K562 (cell line): Measurements from ENCODE around the gene NME2. TPM values are rescaled to one million over a fixed set of nuclear protein-coding genes. Genes with fewer than 3 reads are reported as not detected.
A peak's percentile ranks its signal among the peaks of the same experiment; 100 is the strongest.

Experiments used
- ARID2 ChIP-seq: fragments of 450-650 bp; IDR thresholded peaks from 2 replicates; pipeline ENCODE4 v1.6.1; 2017; ENCODE audit warnings: antibody characterized with exemption, mild to moderate bottlenecking
- EHMT2 ChIP-seq: fragments of 450-650 bp; IDR thresholded peaks from 2 replicates; pipeline ENCODE4 v1.6.1; 2018; ENCODE audit warnings: antibody characterized with exemption
- EP400 ChIP-seq: fragments of 450-650 bp; IDR thresholded peaks from 2 replicates; pipeline ENCODE4 v1.6.1; 2017; ENCODE audit warnings: antibody characterized with exemption, mild to moderate bottlenecking, moderate library complexity
- FIP1L1 ChIP-seq: fragments of 200-400 bp; formaldehyde crosslinking; IDR thresholded peaks from 2 replicates; pipeline ENCODE4 v1.6.1; 2018; ENCODE audit warnings: mild to moderate bottlenecking, low read depth, low read length; ENCODE audit not compliant: poor library complexity, severe bottlenecking
- FOXK2 ChIP-seq, 2 experiments: fragments of 450-650 bp; IDR thresholded peaks in 1 of 2; conservative IDR thresholded peaks in 1 of 2; 2 replicates each; pipeline ENCODE4 v1.6.1; 2016; ENCODE audit warnings: low read depth in 2 of 2, mild to moderate bottlenecking in 1 of 2
- GABPB2 ChIP-seq: fragments of 250-450 bp; sonication (Bioruptor Pico); conservative IDR thresholded peaks from 2 replicates; pipeline ENCODE4 v1.5.1; 2021; ENCODE audit warnings: mild to moderate bottlenecking
- HDAC2 ChIP-seq: fragments of 450-650 bp; IDR thresholded peaks from 2 replicates; pipeline ENCODE4 v1.6.1; 2016; ENCODE audit warnings: mild to moderate bottlenecking
- HDGF ChIP-seq: fragments of 450-650 bp; IDR thresholded peaks from 2 replicates; pipeline ENCODE4 v1.6.1; 2016
- HLTF ChIP-seq: fragments of 450-650 bp; IDR thresholded peaks from 2 replicates; pipeline ENCODE4 v1.6.1; 2016
- HOXB6 ChIP-seq: fragments of 250-450 bp; sonication (Bioruptor Pico); IDR thresholded peaks from 2 replicates; pipeline ENCODE4 v1.5.1; 2022; ENCODE audit warnings: mild to moderate bottlenecking, borderline replicate concordance
- MTA2 ChIP-seq: fragments of 450-650 bp; IDR thresholded peaks from 2 replicates; pipeline ENCODE4 v1.6.1; 2016; ENCODE audit warnings: low read depth
- NBN ChIP-seq: fragments of 450-650 bp; IDR thresholded peaks from 2 replicates; pipeline ENCODE4 v1.6.1; 2016; ENCODE audit warnings: low read depth, mild to moderate bottlenecking
- NR2C2 ChIP-seq, 2 experiments: fragments of 200-800 bp in 1 of 2; sonication (Bioruptor generic) in 1 of 2; sonication (generic) in 1 of 2; formaldehyde crosslinking in 1 of 2; IDR thresholded peaks; 2 replicates each; pipeline versions ENCODE4 v1.6.1 to v1.8.0; 2016 to 2022; ENCODE audit warnings: mild to moderate bottlenecking in 1 of 2, missing compliant biosample characterization in 1 of 2, missing genetic modification characterization in 1 of 2, missing genetic modification reagents in 1 of 2
- NRF1 ChIP-seq, 2 experiments: fragments of 450-650 bp; IDR thresholded peaks in 1 of 2; conservative IDR thresholded peaks in 1 of 2; 2 replicates each; pipeline ENCODE4 v1.6.1; 2014; ENCODE audit warnings: mild to moderate bottlenecking in 2 of 2
- SMARCE1 ChIP-seq: fragments of 450-650 bp; IDR thresholded peaks from 2 replicates; pipeline ENCODE4 v1.7.1; 2016; ENCODE audit warnings: mild to moderate bottlenecking
- SOX6 ChIP-seq: fragments of 450-650 bp; IDR thresholded peaks from 2 replicates; pipeline ENCODE4 v1.6.1; 2014; ENCODE audit warnings: mild to moderate bottlenecking
- U2AF2 ChIP-seq: fragments of 200-400 bp; formaldehyde crosslinking; optimal IDR thresholded peaks from 2 replicates; pipeline ENCODE3; 2017; ENCODE audit warnings: low read depth, mild to moderate bottlenecking, low read length
- ZC3H4 ChIP-seq: sonication (generic); formaldehyde crosslinking; IDR thresholded peaks from 2 replicates; pipeline ENCODE4 v1.9.0; 2021; ENCODE audit warnings: missing genetic modification reagents, borderline replicate concordance
- ZNF766 ChIP-seq: fragments of 200-800 bp; sonication (Bioruptor generic); conservative IDR thresholded peaks from 2 replicates; pipeline ENCODE4 v1.6.1; 2016; ENCODE audit warnings: missing genetic modification characterization, missing compliant biosample characterization
- ZNF77 ChIP-seq: fragments of 250-450 bp; sonication (Bioruptor Pico); IDR thresholded peaks from 2 replicates; pipeline ENCODE4 v1.5.0; 2020
- polyA plus RNA-seq, 8 experiments: library from polyadenylated mRNA; depleted of rRNA in 4 of 8; stranded (reverse) in 5 of 8; unstranded in 3 of 8; fragments of >200 nt; fragmentation: Nextera tagmentation in 2 of 8; fragmentation: Illumina TruSeq in 1 of 8; extraction: Ambion mirVana in 2 of 8; extraction: Trizol in 1 of 8; gene quantifications; 2 replicates each; pipeline versions ENCODE4 v1.2.1 to v1.2.3, GENCODE V29; 2011 to 2014; ENCODE audit warnings: inconsistent platforms in 1 of 8, missing spikeins in 1 of 8
- total RNA-seq, 7 experiments: library from RNA; depleted of rRNA in 6 of 7; stranded (reverse); fragments of >200 nt in 6 of 7; fragmentation: Illumina TruSeq in 2 of 7; extraction: Trizol in 2 of 7; gene quantifications; 2 replicates each; pipeline versions ENCODE4 v1.2.1 to v1.2.3, GENCODE V29; 2011 to 2021; ENCODE audit warnings: low replicate concordance in 1 of 7
- TF ChIP-seq, protein P1 (sequence below): fragments of 450-650 bp; IDR thresholded peaks from 2 replicates; pipeline ENCODE4 v1.7.0; 2016; ENCODE audit warnings: borderline replicate concordance
- TF ChIP-seq, protein P2 (sequence below): fragments of 450-650 bp; formaldehyde crosslinking; IDR thresholded peaks from 2 replicates; pipeline ENCODE4 v1.4.0; 2022; ENCODE audit warnings: missing genetic modification characterization
- TF ChIP-seq, protein P3 (sequence below): sonication (generic); formaldehyde crosslinking; IDR thresholded peaks from 2 replicates; pipeline ENCODE4 v1.8.1; 2023; ENCODE audit warnings: mild to moderate bottlenecking, missing genetic modification reagents
- TF ChIP-seq, protein P4 (sequence below), 2 experiments: fragments of 450-650 bp; IDR thresholded peaks; 2 replicates each; pipeline ENCODE4 v1.6.1; 2016

Gene NME2
- total and polyA plus RNA-seq, 9 of the 15 experiments (the other 6 are each of a cell fraction or from before 2014, with no cell fraction given), result 684 to 1,202 (median 924) TPM

DNA sequence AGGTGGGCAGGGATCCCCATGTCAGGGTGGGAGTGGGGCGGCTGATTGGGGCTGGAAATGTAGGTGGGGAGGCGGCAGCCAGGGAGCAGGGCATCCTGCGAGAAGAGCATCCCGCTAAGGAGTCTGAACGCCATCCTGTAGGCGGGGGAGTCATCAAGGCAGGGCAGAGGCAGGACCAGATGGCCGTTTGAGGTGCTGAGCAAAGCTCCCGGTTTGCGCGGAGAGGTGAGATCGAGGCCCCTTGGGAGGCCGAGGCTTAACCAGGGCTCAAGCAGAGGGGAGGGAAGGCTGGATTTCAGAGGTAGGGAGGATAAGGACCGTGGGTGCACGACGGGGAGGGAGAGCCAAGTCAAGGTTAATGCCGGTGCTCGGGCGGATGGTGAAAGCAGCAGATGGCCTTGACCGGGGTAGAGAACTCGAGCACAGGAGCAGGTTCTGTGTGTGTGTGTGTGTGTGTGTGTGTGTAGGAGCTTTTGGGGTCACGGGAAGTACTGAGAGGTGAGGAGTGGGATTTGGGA is 472 bp upstream of the NME2 start (continued):
- TF ChIP-seq EP400 (no peak; the same call in none of the 2 replicates), SOX6 (no peak), SMARCE1 (peak; percentile 77), FOXK2 (conservative IDR thresholded peaks at IDR 0.05 in 1 of 2, IDR thresholded peaks at IDR 0.05 in 1 of 2; ENCODE audit: low read depth in 2 of 2) (peak; percentile 31 to 53; a peak in 1 of 4 replicates), NBN (peak; percentile 76; the same call in 1 of the 2 replicates), EHMT2 (0 out of 2 replicates have a peak, but pooled peaks have one; percentile 35), HOXB6 (CRISPR knock-in tag) (no peak), ZNF766 (no peak), NRF1 (conservative IDR thresholded peaks at IDR 0.05 in 1 of 2, IDR thresholded peaks at IDR 0.05 in 1 of 2) (no peak), HDGF (0 out of 2 replicates have a peak, but pooled peaks have one; percentile 78), HDAC2 (peak; percentile 53), HLTF (peak; percentile 89), GABPB2 (CRISPR knock-in tag) (no peak), NR2C2 (CRISPR knock-in tag; IDR thresholded peaks at IDR 0.05) (no peak), NR2C2 (tag; IDR thresholded peaks at IDR 0.05) (no peak), FIP1L1 (no peak), MTA2 (0 out of 2 replicates have a peak, but pooled peaks have one; percentile 9), ZNF77 (CRISPR knock-in tag) (no peak), ZC3H4 (no peak), ARID2 (peak; percentile 37; the same call in 1 of the 2 replicates), U2AF2 (no peak)
- TF ChIP-seq, protein P1, sequence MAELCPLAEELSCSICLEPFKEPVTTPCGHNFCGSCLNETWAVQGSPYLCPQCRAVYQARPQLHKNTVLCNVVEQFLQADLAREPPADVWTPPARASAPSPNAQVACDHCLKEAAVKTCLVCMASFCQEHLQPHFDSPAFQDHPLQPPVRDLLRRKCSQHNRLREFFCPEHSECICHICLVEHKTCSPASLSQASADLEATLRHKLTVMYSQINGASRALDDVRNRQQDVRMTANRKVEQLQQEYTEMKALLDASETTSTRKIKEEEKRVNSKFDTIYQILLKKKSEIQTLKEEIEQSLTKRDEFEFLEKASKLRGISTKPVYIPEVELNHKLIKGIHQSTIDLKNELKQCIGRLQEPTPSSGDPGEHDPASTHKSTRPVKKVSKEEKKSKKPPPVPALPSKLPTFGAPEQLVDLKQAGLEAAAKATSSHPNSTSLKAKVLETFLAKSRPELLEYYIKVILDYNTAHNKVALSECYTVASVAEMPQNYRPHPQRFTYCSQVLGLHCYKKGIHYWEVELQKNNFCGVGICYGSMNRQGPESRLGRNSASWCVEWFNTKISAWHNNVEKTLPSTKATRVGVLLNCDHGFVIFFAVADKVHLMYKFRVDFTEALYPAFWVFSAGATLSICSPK, result 0 out of 2 replicates have a peak, but pooled peaks have one; percentile 69
- TF ChIP-seq, protein P2, sequence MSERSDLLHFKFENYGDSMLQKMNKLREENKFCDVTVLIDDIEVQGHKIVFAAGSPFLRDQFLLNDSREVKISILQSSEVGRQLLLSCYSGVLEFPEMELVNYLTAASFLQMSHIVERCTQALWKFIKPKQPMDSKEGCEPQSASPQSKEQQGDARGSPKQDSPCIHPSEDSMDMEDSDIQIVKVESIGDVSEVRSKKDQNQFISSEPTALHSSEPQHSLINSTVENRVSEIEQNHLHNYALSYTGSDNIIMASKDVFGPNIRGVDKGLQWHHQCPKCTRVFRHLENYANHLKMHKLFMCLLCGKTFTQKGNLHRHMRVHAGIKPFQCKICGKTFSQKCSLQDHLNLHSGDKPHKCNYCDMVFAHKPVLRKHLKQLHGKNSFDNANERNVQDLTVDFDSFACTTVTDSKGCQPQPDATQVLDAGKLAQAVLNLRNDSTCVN (CRISPR knock-in tag), result peak; percentile 92
- TF ChIP-seq, protein P3, sequence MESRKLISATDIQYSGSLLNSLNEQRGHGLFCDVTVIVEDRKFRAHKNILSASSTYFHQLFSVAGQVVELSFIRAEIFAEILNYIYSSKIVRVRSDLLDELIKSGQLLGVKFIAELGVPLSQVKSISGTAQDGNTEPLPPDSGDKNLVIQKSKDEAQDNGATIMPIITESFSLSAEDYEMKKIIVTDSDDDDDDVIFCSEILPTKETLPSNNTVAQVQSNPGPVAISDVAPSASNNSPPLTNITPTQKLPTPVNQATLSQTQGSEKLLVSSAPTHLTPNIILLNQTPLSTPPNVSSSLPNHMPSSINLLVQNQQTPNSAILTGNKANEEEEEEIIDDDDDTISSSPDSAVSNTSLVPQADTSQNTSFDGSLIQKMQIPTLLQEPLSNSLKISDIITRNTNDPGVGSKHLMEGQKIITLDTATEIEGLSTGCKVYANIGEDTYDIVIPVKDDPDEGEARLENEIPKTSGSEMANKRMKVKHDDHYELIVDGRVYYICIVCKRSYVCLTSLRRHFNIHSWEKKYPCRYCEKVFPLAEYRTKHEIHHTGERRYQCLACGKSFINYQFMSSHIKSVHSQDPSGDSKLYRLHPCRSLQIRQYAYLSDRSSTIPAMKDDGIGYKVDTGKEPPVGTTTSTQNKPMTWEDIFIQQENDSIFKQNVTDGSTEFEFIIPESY (CRISPR knock-in tag), result 0 out of 2 replicates have a peak, but pooled peaks have one; percentile 9
- TF ChIP-seq, protein P4, sequence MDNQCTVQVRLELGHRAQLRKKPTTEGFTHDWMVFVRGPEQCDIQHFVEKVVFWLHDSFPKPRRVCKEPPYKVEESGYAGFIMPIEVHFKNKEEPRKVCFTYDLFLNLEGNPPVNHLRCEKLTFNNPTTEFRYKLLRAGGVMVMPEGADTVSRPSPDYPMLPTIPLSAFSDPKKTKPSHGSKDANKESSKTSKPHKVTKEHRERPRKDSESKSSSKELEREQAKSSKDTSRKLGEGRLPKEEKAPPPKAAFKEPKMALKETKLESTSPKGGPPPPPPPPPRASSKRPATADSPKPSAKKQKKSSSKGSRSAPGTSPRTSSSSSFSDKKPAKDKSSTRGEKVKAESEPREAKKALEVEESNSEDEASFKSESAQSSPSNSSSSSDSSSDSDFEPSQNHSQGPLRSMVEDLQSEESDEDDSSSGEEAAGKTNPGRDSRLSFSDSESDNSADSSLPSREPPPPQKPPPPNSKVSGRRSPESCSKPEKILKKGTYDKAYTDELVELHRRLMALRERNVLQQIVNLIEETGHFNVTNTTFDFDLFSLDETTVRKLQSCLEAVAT (IDR thresholded peaks at IDR 0.05), result peak; percentile 82 to 83; a peak in 3 of 4 replicates
